GM12875 (cell line): ENCODE measurements around the gene POM121L2.

Experiments used
- H3K4me3 ChIP-seq: one replicate; pipeline ENCODE4 v1.5.1; 2011; ENCODE audit warnings: low read depth, low read length, control low read depth
- CTCF ChIP-seq: IDR thresholded peaks from 2 replicates; pipeline ENCODE4 v1.5.1; 2011; ENCODE audit warnings: low read depth, mild to moderate bottlenecking, control low read depth, inconsistent platforms, low read length, moderate library complexity, borderline replicate concordance; ENCODE audit not compliant: insufficient read depth

The POM121L2 gene

GRCh38 chr6:27260836-27261375, 51.2 kb downstream of the POM121L2 start:
- no peak overlapping the region for H3K4me3 ChIP-seq
- TF ChIP-seq CTCF = no peak

GRCh38 chr6:27260369-27260768, 51.7 kb downstream of the POM121L2 start:
- TF ChIP-seq CTCF = no peak
- H3K4me3 ChIP-seq = no peak overlapping the region
